ENCODE measurements around the gene CANT1.

CANT1 gene

GRCh38 chr17:78979780-78980623, 29.6 kb downstream of the CANT1 start, which contains the start of gene LGALS3BP:
Gene LGALS3BP (minus strand): TSS chr17:78979923. CDS start chr17:78977191, 2,732 bp downstream.
- H3K27ac ChIP-seq, result no peak within 1 kb of the TSS
- TF ChIP-seq CTCF (conservative IDR thresholded peaks at IDR 0.05), result no peak

GRCh38 chr17:78977997-78978973, 31.3 kb downstream of the CANT1 start:
- H3K27ac ChIP-seq, result no peak overlapping the region
- TF ChIP-seq CTCF (conservative IDR thresholded peaks at IDR 0.05), result no peak; the same call in 1 of the 2 replicates
- no peak for TF ChIP-seq ZFX (IDR thresholded peaks at IDR 0.05)

DNA sequence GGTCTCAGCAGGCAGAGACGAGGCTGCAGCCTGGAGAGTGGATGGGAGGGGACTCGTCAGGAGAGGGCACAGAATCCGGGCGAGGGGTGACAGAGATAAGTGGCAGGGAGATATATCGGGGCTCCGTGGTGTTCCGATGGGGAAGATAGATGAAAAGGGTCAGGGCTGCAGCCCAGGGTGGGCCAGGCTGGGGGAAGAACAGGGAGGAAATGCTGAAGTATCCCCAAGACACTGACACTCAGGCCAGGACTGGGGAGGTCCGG, 32.0 kb downstream of the CANT1 start:
- H3K27ac ChIP-seq, result no peak overlapping the region
- no peak for TF ChIP-seq CTCF (conservative IDR thresholded peaks at IDR 0.05)
- no peak for TF ChIP-seq ZFX (IDR thresholded peaks at IDR 0.05)

DNA sequence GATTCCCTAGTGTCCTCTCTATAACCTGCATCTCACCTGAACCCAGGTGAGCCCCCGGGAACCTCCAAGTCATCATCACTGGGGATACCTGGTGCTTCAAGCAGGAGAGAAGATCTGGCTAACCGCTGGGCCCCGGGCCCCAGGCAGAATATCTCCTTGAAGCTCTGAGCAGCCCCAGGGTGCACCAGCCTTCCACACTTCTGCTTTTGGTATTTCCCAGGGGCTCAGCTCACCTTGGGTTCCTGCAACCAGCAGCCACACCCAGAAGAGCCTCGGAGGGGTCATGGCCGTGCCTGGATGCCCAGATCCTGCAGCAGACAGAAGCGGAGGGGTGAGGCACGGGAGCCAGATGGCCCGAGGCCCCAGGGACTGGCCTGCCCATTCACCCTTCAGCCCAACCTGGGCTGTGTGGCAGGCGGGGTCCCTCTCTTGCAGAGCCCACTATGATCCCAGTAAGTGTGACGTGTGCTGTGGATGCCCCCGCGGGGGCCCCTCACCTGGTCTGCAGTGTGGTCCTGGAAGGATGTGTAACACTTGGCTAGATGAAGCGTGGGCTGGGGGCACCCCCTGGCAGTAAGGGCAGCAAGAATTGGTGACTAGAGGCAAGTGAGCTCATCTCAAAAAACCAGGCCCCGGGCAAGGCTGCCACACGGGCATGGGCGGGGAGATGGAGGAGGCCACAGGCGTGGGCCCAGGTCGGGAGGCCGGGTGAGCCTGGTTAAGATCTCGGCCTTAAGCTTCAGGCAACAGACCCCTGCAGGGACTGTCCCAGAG, 32.5 kb downstream of the CANT1 start:
- peak overlapping the region; percentile 76 for H3K27ac ChIP-seq
- TF ChIP-seq ZFX (IDR thresholded peaks at IDR 0.05) (no peak), CTCF (conservative IDR thresholded peaks at IDR 0.05) (no peak)

GRCh38 chr17:78974635-78975591, 34.7 kb downstream of the CANT1 start:
- H3K27ac ChIP-seq, result peak overlapping the region; percentile 76
- TF ChIP-seq ZFX (IDR thresholded peaks at IDR 0.05) (no peak; the same call in 1 of the 2 replicates), CTCF (conservative IDR thresholded peaks at IDR 0.05) (no peak)

GRCh38 chr17:78973792-78974520, 35.6 kb downstream of the CANT1 start:
- H3K27ac ChIP-seq, result peak overlapping the region; percentile 76
- TF ChIP-seq ZFX (IDR thresholded peaks at IDR 0.05) (no peak), CTCF (conservative IDR thresholded peaks at IDR 0.05) (no peak)
